ENCODE results near the gene ZFP36L2.

- TF ChIP-seq, protein P1, sequence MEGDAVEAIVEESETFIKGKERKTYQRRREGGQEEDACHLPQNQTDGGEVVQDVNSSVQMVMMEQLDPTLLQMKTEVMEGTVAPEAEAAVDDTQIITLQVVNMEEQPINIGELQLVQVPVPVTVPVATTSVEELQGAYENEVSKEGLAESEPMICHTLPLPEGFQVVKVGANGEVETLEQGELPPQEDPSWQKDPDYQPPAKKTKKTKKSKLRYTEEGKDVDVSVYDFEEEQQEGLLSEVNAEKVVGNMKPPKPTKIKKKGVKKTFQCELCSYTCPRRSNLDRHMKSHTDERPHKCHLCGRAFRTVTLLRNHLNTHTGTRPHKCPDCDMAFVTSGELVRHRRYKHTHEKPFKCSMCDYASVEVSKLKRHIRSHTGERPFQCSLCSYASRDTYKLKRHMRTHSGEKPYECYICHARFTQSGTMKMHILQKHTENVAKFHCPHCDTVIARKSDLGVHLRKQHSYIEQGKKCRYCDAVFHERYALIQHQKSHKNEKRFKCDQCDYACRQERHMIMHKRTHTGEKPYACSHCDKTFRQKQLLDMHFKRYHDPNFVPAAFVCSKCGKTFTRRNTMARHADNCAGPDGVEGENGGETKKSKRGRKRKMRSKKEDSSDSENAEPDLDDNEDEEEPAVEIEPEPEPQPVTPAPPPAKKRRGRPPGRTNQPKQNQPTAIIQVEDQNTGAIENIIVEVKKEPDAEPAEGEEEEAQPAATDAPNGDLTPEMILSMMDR (IDR thresholded peaks at IDR 0.05): no peak
- TF ChIP-seq POLR2A (IDR thresholded peaks at IDR 0.05): no peak
- TF ChIP-seq POLR2AphosphoS5 (IDR thresholded peaks at IDR 0.05): no peak
- TF ChIP-seq EP300 (IDR thresholded peaks at IDR 0.05; ENCODE audit: low read depth): no peak
Observed at GRCh38 chr2:43179942-43180341, 46.5 kb downstream of the ZFP36L2 start.

Measured in transverse colon (tissue), 4 donors.